Keratinocyte (primary cell): ENCODE measurements around the gene RYR2. TPM values are rescaled to one million over a fixed set of nuclear protein-coding genes. Genes with fewer than 3 reads are reported as not detected.

Experiments
- DNase-seq: peaks from one replicate; pipeline ENCODE4 v3.0.0-alpha.2; 2011; ENCODE audit warnings: low read depth, missing footprints, low spot score
- FAIRE-seq: peaks from 2 replicates; lab custom pipeline; 2011; peaks lifted over from hg19 to GRCh38; lab: Jason Lieb, UNC
- H2AFZ ChIP-seq: 2 replicates; pipeline ENCODE4 v1.6.0; 2012; ENCODE audit warnings: low read length, control low read depth, inconsistent platforms; ENCODE audit not compliant: control insufficient read depth
- H3K27ac ChIP-seq: 2 replicates; pipeline ENCODE4 v1.5.1; 2011; ENCODE audit warnings: low read length; ENCODE audit not compliant: control insufficient read depth, insufficient read depth
- H3K27me3 ChIP-seq: 3 replicates; pipeline ENCODE4 v1.6.0; 2011; ENCODE audit warnings: low read length; ENCODE audit not compliant: control insufficient read depth, insufficient read depth; ENCODE audit errors: extremely low read depth
- H3K36me3 ChIP-seq, 2 experiments: 2 replicates in 1 of 2; 3 replicates in 1 of 2; pipeline ENCODE4 v1.5.1; 2011; ENCODE audit warnings: low read length in 2 of 2, mild to moderate bottlenecking in 1 of 2; ENCODE audit not compliant: control insufficient read depth in 2 of 2, insufficient read depth in 2 of 2; ENCODE audit errors: extremely low read depth in 1 of 2
- H3K4me1 ChIP-seq: 3 replicates; pipeline ENCODE4 v1.5.1; 2011; ENCODE audit warnings: low read length; ENCODE audit not compliant: control insufficient read depth, insufficient read depth; ENCODE audit errors: extremely low read depth
- H3K4me2 ChIP-seq: 3 replicates; pipeline ENCODE4 v1.6.0; 2011; ENCODE audit warnings: low read depth, low read length; ENCODE audit not compliant: control insufficient read depth, insufficient read depth; ENCODE audit errors: extremely low read depth
- H3K4me3 ChIP-seq, 3 experiments: fragments of 200-600 bp in 1 of 3; sonication (generic) in 1 of 3; 2 replicates in 2 of 3; 3 replicates in 1 of 3; pipeline ENCODE4 v1.5.1; 2011 to 2016; ENCODE audit warnings: low read length in 3 of 3, mild to moderate bottlenecking in 3 of 3, control low read depth in 2 of 3, inconsistent platforms in 1 of 3, low read depth in 1 of 3, mixed read lengths in 1 of 3, mixed run types in 1 of 3, moderate library complexity in 1 of 3; ENCODE audit not compliant: control insufficient read depth in 2 of 3, insufficient read depth in 2 of 3; ENCODE audit errors: extremely low read depth in 1 of 3
- H3K79me2 ChIP-seq: 2 replicates; pipeline ENCODE4 v1.6.0; 2012; ENCODE audit warnings: low read length; ENCODE audit not compliant: control insufficient read depth, insufficient read depth
- H3K9ac ChIP-seq: 3 replicates; pipeline ENCODE4 v1.6.0; 2011; ENCODE audit warnings: low read length; ENCODE audit not compliant: control insufficient read depth, insufficient read depth; ENCODE audit errors: extremely low read depth
- H3K9me1 ChIP-seq: 3 replicates; pipeline ENCODE4 v1.6.0; 2011; ENCODE audit warnings: low read length; ENCODE audit not compliant: control insufficient read depth, insufficient read depth; ENCODE audit errors: extremely low read depth
- H3K9me3 ChIP-seq: 2 replicates; pipeline ENCODE4 v1.5.1; 2012; ENCODE audit warnings: low read depth, low read length; ENCODE audit not compliant: control insufficient read depth
- H4K20me1 ChIP-seq: 3 replicates; pipeline ENCODE4 v1.6.0; 2011; ENCODE audit warnings: low read length; ENCODE audit not compliant: control insufficient read depth, insufficient read depth; ENCODE audit errors: extremely low read depth
- CTCF ChIP-seq, 3 experiments: IDR thresholded peaks in 1 of 3; conservative IDR thresholded peaks in 1 of 3; optimal IDR thresholded peaks in 1 of 3; 2 replicates in 2 of 3; 3 replicates in 1 of 3; pipeline versions ENCODE3 to v1.5.1; 2011; ENCODE audit warnings: low read length in 3 of 3, mild to moderate bottlenecking in 3 of 3, moderate library complexity in 2 of 3, control low read depth in 1 of 3, inconsistent platforms in 1 of 3; ENCODE audit not compliant: insufficient read depth in 2 of 3; ENCODE audit errors: extremely low read depth in 1 of 3
- EZH2 ChIP-seq: IDR thresholded peaks from one replicate; pipeline ENCODE4 v1.6.1; 2012; ENCODE audit warnings: inconsistent platforms, mild to moderate bottlenecking, low read length, moderate library complexity
- dilution Hi-C: fragments of 300-500 bp; cut with MboI; formaldehyde crosslinking; loops from one replicate; pipeline ENCODE4 v1.7.0; 2020; ENCODE audit warnings: low sequenced_read_pairs; ENCODE audit not compliant: extremely low pct_ligation_motif_present
- polyA plus RNA-seq, 5 experiments: library from polyadenylated mRNA; depleted of rRNA in 3 of 5; stranded (reverse) in 3 of 5; stranded (forward) in 1 of 5; unstranded in 1 of 5; fragments of >200 nt; gene quantifications; 1 replicate in 1 of 5; 2 replicates in 3 of 5; 3 replicates in 1 of 5; pipeline versions ENCODE4 v1.2.1 to v1.2.3, GENCODE V29; 2011 to 2012; ENCODE audit warnings: missing spikeins in 2 of 5, low read depth in 1 of 5, low replicate concordance in 1 of 5

The RYR2 gene
- polyA plus RNA-seq, 1 donor (not counting 4 experiments of a cell fraction or from before 2014, with no cell fraction given) = 0.05 TPM

- Histone ChIP-seq H4K20me1 (no peaks in the 10 kb centered on the region), H3K9me3 (no peaks in the 10 kb centered on the region), H3K27ac (no peak overlapping the region), H3K36me3 (no peaks in the 10 kb centered on the region), H2AFZ (no peak overlapping the region), H3K27me3 (no peaks in the 10 kb centered on the region), H3K79me2 (no peaks in the 10 kb centered on the region), H3K9ac (no peak overlapping the region), H3K4me1 (no peaks in the 10 kb centered on the region), H3K4me3 (no peak overlapping the region), H3K4me2 (no peak overlapping the region), H3K9me1 (no peaks in the 10 kb centered on the region)
- DNase-seq = no peak
- no peak for FAIRE-seq
- dilution Hi-C loops = no loop called here
- TF ChIP-seq EZH2 (no peak), CTCF (optimal IDR thresholded peaks at IDR 0.05 in 1 of 3, IDR thresholded peaks at IDR 0.05 in 1 of 3, conservative IDR thresholded peaks at IDR 0.05 in 1 of 3; ENCODE audit: extremely low read depth in 1 of 3, insufficient read depth in 2 of 3, low read length in 3 of 3) (no peak)
Measured at GRCh38 chr1:237164406-237165352, 122.7 kb downstream of the RYR2 start.

GRCh38 chr1:237166086-237166485 lies 124.1 kb downstream of the RYR2 start:
- dilution Hi-C loops = no loop called here
- TF ChIP-seq CTCF (optimal IDR thresholded peaks at IDR 0.05 in 1 of 3, IDR thresholded peaks at IDR 0.05 in 1 of 3, conservative IDR thresholded peaks at IDR 0.05 in 1 of 3; ENCODE audit: extremely low read depth in 1 of 3, insufficient read depth in 2 of 3, low read length in 3 of 3) = no peak
- no peak for TF ChIP-seq EZH2
- no peak for FAIRE-seq

More at GRCh38 chr1:237166086-237166485, 124.1 kb downstream of the RYR2 start:
- no peak for DNase-seq
- H3K36me3 ChIP-seq = no peaks in the 10 kb centered on the region
- no peak overlapping the region for H3K9ac ChIP-seq
- H3K9me3 ChIP-seq = no peaks in the 10 kb centered on the region
- H3K79me2 ChIP-seq = no peaks in the 10 kb centered on the region
- no peaks in the 10 kb centered on the region for H4K20me1 ChIP-seq
- H2AFZ ChIP-seq = no peak overlapping the region
- H3K4me1 ChIP-seq = no peaks in the 10 kb centered on the region
- H3K27me3 ChIP-seq = no peaks in the 10 kb centered on the region
- no peaks in the 10 kb centered on the region for H3K9me1 ChIP-seq
- H3K4me3 ChIP-seq = no peak overlapping the region
- no peak overlapping the region for H3K4me2 ChIP-seq
- H3K27ac ChIP-seq = no peak overlapping the region
